ENCODE data around the gene SGPP1. TPM values are rescaled to one million over a fixed set of nuclear protein-coding genes. Genes with fewer than 3 reads are reported as not detected.

The SGPP1 gene
- total RNA-seq, 1 experiment from 2014 or later: 19.3 TPM

- Histone ChIP-seq H3K4me2 (ENCODE audit: low read length) (peak overlapping the region; percentile 48), H3K36me3 (ENCODE audit: low read depth, low read length) (peaks cover 20% of the 10 kb centered on the region), H2AFZ (ENCODE audit: low read length) (no peak overlapping the region), H3K9ac (ENCODE audit: low read length) (peak overlapping the region; percentile 22; the same call in 1 of the 2 replicates), H3K9me2 (replicated peaks; ENCODE audit: low read length) (no peaks in the 10 kb centered on the region), H3K9me3 (ENCODE audit: low read length) (0 out of 2 replicates have a peak, but pooled peaks cover 6% of the 10 kb centered on the region), H3K4me3 (ENCODE audit: low read length) (no peak overlapping the region), H3K27ac (ENCODE audit: low read length) (peak overlapping the region; percentile 72), H3K4me1 (ENCODE audit: insufficient read depth, low read length) (peaks cover 15% of the 10 kb centered on the region), H4K20me1 (ENCODE audit: low read length) (peaks cover 8% of the 10 kb centered on the region; the same call in 1 of the 2 replicates), H3K79me2 (ENCODE audit: low read length) (peaks cover 11% of the 10 kb centered on the region), H3K27me3 (ENCODE audit: low read length) (no peaks in the 10 kb centered on the region), H3F3A (ENCODE audit: low read length, unreplicated experiment) (no peaks in the 10 kb centered on the region)
- DNase-seq (peak; percentile 76), ATAC-seq (peak; percentile 97)
- no TSS peak for BruUV-seq (replicated peaks)
- CTCF ChIA-PET: no interaction called here
- TF ChIP-seq EZH2phosphoT487 (IDR thresholded peaks at IDR 0.05; ENCODE audit: borderline replicate concordance, low read length): no peak
- TF ChIP-seq CTCF (conservative IDR thresholded peaks at IDR 0.05; ENCODE audit: low read depth, low read length): no peak
- TF ChIP-seq EZH2 (IDR thresholded peaks at IDR 0.05; ENCODE audit: low read length, unreplicated experiment): no peak
- POLR2A ChIA-PET (ENCODE audit: unreplicated experiment): no interaction called here
- intact Hi-C loops (cut with micrococcal nuclease): loop anchor here (5.0 kb wide), 1 partner anchor 71 kb away; the partner anchor contains the start of gene WDR89
Observed at GRCh38 chr14:63713764-63714163, 14.1 kb downstream of the SGPP1 start.

- Histone ChIP-seq H3K36me3 (ENCODE audit: low read depth, low read length) (peaks cover 16% of the 10 kb centered on the region), H3K9me2 (replicated peaks; ENCODE audit: low read length) (no peaks in the 10 kb centered on the region), H3K9me3 (ENCODE audit: low read length) (0 out of 2 replicates have a peak, but pooled peaks cover 6% of the 10 kb centered on the region), H3K4me3 (ENCODE audit: low read length) (no peak overlapping the region), H3K4me2 (ENCODE audit: low read length) (peak overlapping the region; percentile 48), H3K9ac (ENCODE audit: low read length) (peak overlapping the region; percentile 22), H3K27me3 (ENCODE audit: low read length) (no peaks in the 10 kb centered on the region), H2AFZ (ENCODE audit: low read length) (no peak overlapping the region), H3K4me1 (ENCODE audit: insufficient read depth, low read length) (peaks cover 15% of the 10 kb centered on the region), H3K27ac (ENCODE audit: low read length) (peak overlapping the region; percentile 72), H3F3A (ENCODE audit: low read length, unreplicated experiment) (no peaks in the 10 kb centered on the region), H3K79me2 (ENCODE audit: low read length) (peaks cover 11% of the 10 kb centered on the region), H4K20me1 (ENCODE audit: low read length) (peaks cover 8% of the 10 kb centered on the region; the same call in 1 of the 2 replicates)
- TF ChIP-seq EZH2phosphoT487 (IDR thresholded peaks at IDR 0.05; ENCODE audit: borderline replicate concordance, low read length): no peak
- no peak for TF ChIP-seq EZH2 (IDR thresholded peaks at IDR 0.05; ENCODE audit: low read length, unreplicated experiment)
- TF ChIP-seq CTCF (conservative IDR thresholded peaks at IDR 0.05; ENCODE audit: low read depth, low read length): no peak
- CTCF ChIA-PET: interaction anchor here (0.6 kb wide), 1 partner anchor 34 kb away, joined by 5 read pairs; no protein-coding TSS in a partner anchor
- BruUV-seq (replicated peaks): TSS peak; percentile 13
- POLR2A ChIA-PET (ENCODE audit: unreplicated experiment): interaction anchor here (0.5 kb wide), 1 partner anchor 169 kb away, joined by 3 read pairs; no protein-coding TSS in a partner anchor
- ATAC-seq (peak; percentile 52), DNase-seq (peak; percentile 63)
- intact Hi-C loops (cut with micrococcal nuclease): loop anchor here (5.0 kb wide), 1 partner anchor 71 kb away; the partner anchor contains the start of gene WDR89
Observed at GRCh38 chr14:63713058-63713457, 14.8 kb downstream of the SGPP1 start.

DNA sequence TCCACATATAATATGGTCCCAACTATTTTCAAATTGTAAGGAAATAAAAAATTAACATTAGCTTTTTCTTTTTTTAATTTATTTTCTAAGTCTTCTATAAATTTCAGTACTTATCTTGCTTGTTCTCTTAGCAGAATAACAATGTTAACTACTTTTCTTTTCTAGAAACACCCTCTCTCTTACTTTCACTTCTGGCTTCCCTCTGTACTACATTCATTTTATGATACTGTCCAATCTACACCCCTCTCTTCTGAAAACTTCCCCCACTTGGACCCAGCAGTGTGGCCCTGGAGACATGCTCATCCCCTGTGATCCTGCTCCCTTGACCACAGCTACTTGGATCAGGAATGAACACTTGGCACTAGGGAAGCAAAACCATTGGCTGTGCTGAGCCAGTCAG lies 15.7 kb downstream of the SGPP1 start:
- TF ChIP-seq CTCF (conservative IDR thresholded peaks at IDR 0.05; ENCODE audit: low read depth, low read length): no peak
- TF ChIP-seq EZH2 (IDR thresholded peaks at IDR 0.05; ENCODE audit: low read length, unreplicated experiment): no peak
- no peak for TF ChIP-seq EZH2phosphoT487 (IDR thresholded peaks at IDR 0.05; ENCODE audit: borderline replicate concordance, low read length)
- intact Hi-C loops (cut with micrococcal nuclease): loop anchor here (5.0 kb wide), 1 partner anchor 70 kb away; the partner anchor contains the start of gene WDR89
- H3K79me2 ChIP-seq (ENCODE audit: low read length): peaks cover 11% of the 10 kb centered on the region
- POLR2A ChIA-PET (ENCODE audit: unreplicated experiment): no interaction called here
- H3K9ac ChIP-seq (ENCODE audit: low read length): no peak overlapping the region
- CTCF ChIA-PET: no interaction called here
- H4K20me1 ChIP-seq (ENCODE audit: low read length): peaks cover 8% of the 10 kb centered on the region; the same call in 1 of the 2 replicates
- H3K27ac ChIP-seq (ENCODE audit: low read length): no peak overlapping the region
- no peak overlapping the region for H3K4me2 ChIP-seq (ENCODE audit: low read length)
- no peaks in the 10 kb centered on the region for H3K9me2 ChIP-seq (replicated peaks; ENCODE audit: low read length)
- DNase-seq (no peak), ATAC-seq (no peak)
- no TSS peak for BruUV-seq (replicated peaks)
- H3K4me1 ChIP-seq (ENCODE audit: insufficient read depth, low read length): peaks cover 15% of the 10 kb centered on the region
- no peak overlapping the region for H3K4me3 ChIP-seq (ENCODE audit: low read length)
- H3K9me3 ChIP-seq (ENCODE audit: low read length): 0 out of 2 replicates have a peak, but pooled peaks cover under 1% of the 10 kb centered on the region
- peaks cover 11% of the 10 kb centered on the region for H3K36me3 ChIP-seq (ENCODE audit: low read depth, low read length)
- H2AFZ ChIP-seq (ENCODE audit: low read length): no peak overlapping the region
- H3K27me3 ChIP-seq (ENCODE audit: low read length): no peaks in the 10 kb centered on the region
- no peaks in the 10 kb centered on the region for H3F3A ChIP-seq (ENCODE audit: low read length, unreplicated experiment)
